Neutrophil (primary cell): ENCODE data around the gene CRYGA.
"Not testable (repeated sequence)": the region's sequence is repeated elsewhere in the genome, so short reads cannot be mapped to it uniquely, and the experiment has no call there.

Source experiments
- H3K27ac ChIP-seq: fragments of 200-600 bp; sonication (generic); 2 replicates; pipeline ENCODE4 v1.5.1; 2016; ENCODE audit warnings: mild to moderate bottlenecking, moderate library complexity
- H3K27me3 ChIP-seq: fragments of 200-600 bp; sonication (generic); 2 replicates; pipeline ENCODE4 v1.6.0; 2016; ENCODE audit warnings: mild to moderate bottlenecking
- H3K36me3 ChIP-seq: fragments of 200-600 bp; sonication (generic); 2 replicates; pipeline ENCODE4 v1.5.1; 2017
- H3K4me1 ChIP-seq, 2 experiments: fragments of 200-600 bp in 1 of 2; sonication (generic) in 1 of 2; 1 replicate in 1 of 2; 2 replicates in 1 of 2; pipeline versions ENCODE4 v1.5.1 to v1.6.1; 2013 to 2016; ENCODE audit warnings: low read depth in 1 of 2, low read length in 1 of 2, mild to moderate bottlenecking in 1 of 2, moderate library complexity in 1 of 2; ENCODE audit not compliant: control insufficient read depth in 1 of 2, insufficient read depth in 1 of 2
- H3K4me3 ChIP-seq, 2 experiments: fragments of 200-600 bp in 1 of 2; sonication (generic) in 1 of 2; 1 replicate in 1 of 2; 2 replicates in 1 of 2; pipeline ENCODE4 v1.5.1; 2013 to 2016; ENCODE audit warnings: low read depth in 1 of 2, low read length in 1 of 2, mild to moderate bottlenecking in 1 of 2, moderate library complexity in 1 of 2
- H3K9me3 ChIP-seq: fragments of 200-600 bp; sonication (generic); 2 replicates; pipeline ENCODE4 v1.5.1; 2016
- CTCF ChIP-seq: fragments of 200-600 bp; sonication (generic); IDR thresholded peaks from 2 replicates; pipeline ENCODE4 v1.5.1; 2016; ENCODE audit warnings: antibody characterized with exemption

The CRYGA gene

GRCh38 chr2:208147008-208147407 is 16.4 kb downstream of the CRYGA start:
- no peaks in the 10 kb centered on the region for H3K27me3 ChIP-seq
- no peak overlapping the region for H3K4me3 ChIP-seq
- TF ChIP-seq CTCF, result no peak
- H3K4me1 ChIP-seq, result peaks cover 0 to 4% of the 10 kb centered on the region in 2 experiments
- no peaks in the 10 kb centered on the region for H3K9me3 ChIP-seq
- no peak overlapping the region for H3K27ac ChIP-seq
- H3K36me3 ChIP-seq, result no peaks in the 10 kb centered on the region

DNA sequence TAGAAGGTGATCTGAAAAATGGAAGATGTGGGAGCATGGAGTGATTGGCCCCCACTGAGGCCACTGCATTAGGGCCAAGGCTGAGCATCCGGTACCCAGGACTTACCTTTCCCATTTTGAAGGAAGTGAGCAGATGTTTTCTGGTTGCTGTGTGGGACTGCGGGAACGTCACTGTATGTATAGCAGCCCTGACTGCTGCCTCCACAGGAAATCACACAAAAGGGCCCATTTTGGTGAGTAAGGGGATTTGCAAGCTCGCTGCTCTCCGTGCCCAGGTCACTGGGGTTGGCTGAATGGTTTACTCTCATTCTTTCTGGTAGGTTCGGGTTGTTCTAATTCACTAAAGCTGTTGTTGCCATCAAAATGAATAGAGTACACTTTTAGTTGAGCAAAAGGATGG is 17.4 kb downstream of the CRYGA start, which contains the start of gene CRYGB:
Gene CRYGB, minus strand, starts transcription at position 153 of the 400 bp plus-strand sequence. Its CDS starts 38 bp downstream, at position 115.
- H3K27me3 ChIP-seq, result no peaks in the 10 kb centered on the region
- H3K4me3 ChIP-seq, result no peak within 1 kb of the TSS
- H3K27ac ChIP-seq, result no peak within 1 kb of the TSS
- no peaks in the 10 kb centered on the region for H3K36me3 ChIP-seq
- no peaks in the 10 kb centered on the region for H3K9me3 ChIP-seq
- no peak for TF ChIP-seq CTCF
- H3K4me1 ChIP-seq, result peaks cover 0 to 4% of the 10 kb centered on the region in 2 experiments

GRCh38 chr2:208142925-208143799 is 20.2 kb downstream of the CRYGA start:
- H3K4me1 ChIP-seq, result no peaks in the 10 kb centered on the region
- no peaks in the 10 kb centered on the region for H3K27me3 ChIP-seq
- no peak overlapping the region for H3K4me3 ChIP-seq
- no peaks in the 10 kb centered on the region for H3K9me3 ChIP-seq
- H3K36me3 ChIP-seq, result no peaks in the 10 kb centered on the region
- TF ChIP-seq CTCF, result no peak
- H3K27ac ChIP-seq, result no peak overlapping the region

DNA sequence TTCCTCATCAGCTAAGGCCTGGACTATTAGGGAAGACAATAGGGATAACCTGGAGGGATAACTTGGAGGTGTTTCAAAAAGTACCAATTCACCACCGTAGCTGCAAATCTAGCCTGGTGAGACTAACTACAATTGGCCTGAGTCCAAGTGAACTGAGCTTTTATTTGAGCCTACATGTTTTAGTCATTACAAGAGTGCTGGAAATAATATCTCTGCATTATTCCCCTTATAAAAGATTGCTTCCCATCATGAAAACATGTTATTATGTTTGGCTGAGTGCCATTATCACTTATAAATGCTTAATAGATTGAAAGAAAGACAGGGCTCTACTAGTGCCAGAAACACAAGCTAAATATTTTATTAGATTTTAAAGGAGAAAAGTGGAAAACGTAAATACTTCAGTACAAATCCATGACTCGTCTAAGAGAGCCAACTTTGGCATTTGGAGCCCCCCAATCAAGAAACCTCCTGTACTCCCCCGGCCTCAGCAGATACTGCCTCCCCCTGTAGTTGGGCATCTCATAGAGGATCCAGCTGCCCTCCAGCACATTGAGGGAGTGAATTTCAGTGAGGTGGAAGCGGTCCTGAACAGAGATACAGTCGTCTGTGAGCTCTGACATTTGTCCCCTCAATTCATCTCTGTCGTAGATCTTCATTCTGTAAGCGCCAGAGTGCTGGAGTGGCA is 21.0 kb downstream of the CRYGA start:
- Histone ChIP-seq H3K27ac (no peak overlapping the region), H3K9me3 (no peaks in the 10 kb centered on the region), H3K27me3 (no peaks in the 10 kb centered on the region), H3K4me3 (no peak overlapping the region), H3K36me3 (no peaks in the 10 kb centered on the region), H3K4me1 (no peaks in the 10 kb centered on the region)
- TF ChIP-seq CTCF, result no peak

GRCh38 chr2:208139447-208139846 is 23.9 kb downstream of the CRYGA start:
- Histone ChIP-seq H3K36me3 (no peaks in the 10 kb centered on the region), H3K9me3 (no peaks in the 10 kb centered on the region), H3K4me3 (no peak overlapping the region), H3K4me1 (peaks cover 13 to 14% of the 10 kb centered on the region in 2 experiments), H3K27me3 (no peaks in the 10 kb centered on the region), H3K27ac (no peak overlapping the region)
- TF ChIP-seq CTCF, result no peak

DNA sequence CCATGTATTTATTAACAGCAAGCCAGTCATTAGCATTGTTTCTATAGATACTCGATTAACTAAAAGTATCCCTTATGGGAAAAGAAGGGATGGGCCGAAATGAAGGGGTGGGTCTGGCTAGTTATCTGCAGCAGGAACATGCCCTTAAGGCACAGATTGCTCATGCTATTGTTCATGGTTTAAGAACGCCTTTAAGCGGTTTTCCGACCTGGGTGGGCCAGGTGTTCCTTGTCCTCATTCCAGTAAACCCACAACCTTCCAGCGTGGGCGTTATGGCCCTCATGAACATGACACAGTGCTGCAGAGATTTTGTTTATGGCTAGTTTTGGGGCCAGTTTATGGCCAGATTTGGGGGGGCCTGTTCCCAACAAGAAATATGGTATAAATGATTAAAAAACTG is 25.1 kb downstream of the CRYGA start:
- H3K9me3 ChIP-seq, H3K36me3 ChIP-seq, H3K4me3 ChIP-seq, H3K27me3 ChIP-seq, H3K27ac ChIP-seq: not testable (repeated sequence)
- H3K4me1 ChIP-seq, result peaks cover 15 to 16% of the 10 kb centered on the region in 2 experiments
